A673 (cell line): Measurements from ENCODE around the gene KREMEN1.

Experiments
- EZH2 ChIP-seq: fragments of 200-600 bp; sonication (generic); IDR thresholded peaks from 2 replicates; pipeline ENCODE4 v1.6.1; 2017; ENCODE audit warnings: borderline replicate concordance, low read depth, mild to moderate bottlenecking, mixed read lengths, antibody characterized with exemption, low read length; ENCODE audit not compliant: poor library complexity, severe bottlenecking
- TF ChIP-seq, protein P1 (sequence below): fragments of 300-800, 200-600 bp; sonication (generic); conservative IDR thresholded peaks from 2 replicates; pipeline ENCODE4 v1.5.1; 2017; ENCODE audit warnings: low read depth, mild to moderate bottlenecking, antibody characterized with exemption, low read length, moderate library complexity, mixed read lengths

GRCh38 chr22:29183971-29184848 lies 111.4 kb downstream of the KREMEN1 start:
- TF ChIP-seq, protein P1, sequence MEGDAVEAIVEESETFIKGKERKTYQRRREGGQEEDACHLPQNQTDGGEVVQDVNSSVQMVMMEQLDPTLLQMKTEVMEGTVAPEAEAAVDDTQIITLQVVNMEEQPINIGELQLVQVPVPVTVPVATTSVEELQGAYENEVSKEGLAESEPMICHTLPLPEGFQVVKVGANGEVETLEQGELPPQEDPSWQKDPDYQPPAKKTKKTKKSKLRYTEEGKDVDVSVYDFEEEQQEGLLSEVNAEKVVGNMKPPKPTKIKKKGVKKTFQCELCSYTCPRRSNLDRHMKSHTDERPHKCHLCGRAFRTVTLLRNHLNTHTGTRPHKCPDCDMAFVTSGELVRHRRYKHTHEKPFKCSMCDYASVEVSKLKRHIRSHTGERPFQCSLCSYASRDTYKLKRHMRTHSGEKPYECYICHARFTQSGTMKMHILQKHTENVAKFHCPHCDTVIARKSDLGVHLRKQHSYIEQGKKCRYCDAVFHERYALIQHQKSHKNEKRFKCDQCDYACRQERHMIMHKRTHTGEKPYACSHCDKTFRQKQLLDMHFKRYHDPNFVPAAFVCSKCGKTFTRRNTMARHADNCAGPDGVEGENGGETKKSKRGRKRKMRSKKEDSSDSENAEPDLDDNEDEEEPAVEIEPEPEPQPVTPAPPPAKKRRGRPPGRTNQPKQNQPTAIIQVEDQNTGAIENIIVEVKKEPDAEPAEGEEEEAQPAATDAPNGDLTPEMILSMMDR = no peak
- no peak for TF ChIP-seq EZH2
